Measurements from ENCODE around the gene WDR41. TPM values are rescaled to one million over a fixed set of nuclear protein-coding genes. Genes with fewer than 3 reads are reported as not detected.

WDR41 gene
- total RNA-seq (10 to 100 TPM; 24.5 to 63.0 (median 36.4) TPM), polyA plus RNA-seq (10 to 100 TPM in 2 of 3 donors, 1 to 10 TPM in 1; 9.8 to 38.1 (median 13.0) TPM)
- long read RNA-seq, donor 1, transcript WDR41-201 (13 exons, 3,958 nt): major isoform, 9 of 10 reads
- long read RNA-seq, donor 1, partial matches to known transcripts: 0 of 10 reads
- long read RNA-seq, donor 1, other reads (novel, unspliced or antisense): 0 of 10 reads
- long read RNA-seq, donor 2, transcript WDR41-201 (13 exons, 3,958 nt): major isoform, 8 of 8 reads
- long read RNA-seq, donor 2, partial matches to known transcripts: 0 of 8 reads
- long read RNA-seq, donor 2, other reads (novel, unspliced or antisense): 0 of 8 reads
- long read RNA-seq, donor 3, transcript WDR41-201 (13 exons, 3,958 nt): major isoform, 10 of 11 reads
- long read RNA-seq, donor 3, partial matches to known transcripts: 0 of 11 reads
- long read RNA-seq, donor 3, other reads (novel, unspliced or antisense): 0 of 11 reads
- long read RNA-seq, donor 4, transcript WDR41-201 (13 exons, 3,958 nt): major isoform, 8 of 16 reads
- long read RNA-seq, donor 4, partial matches to known transcripts: 0 of 16 reads
- long read RNA-seq, donor 4, other reads (novel, unspliced or antisense): 7 of 16 reads
- long read RNA-seq, donor 5, transcript WDR41-201 (13 exons, 3,958 nt): major isoform, 32 of 50 reads
- long read RNA-seq, donor 5, partial matches to known transcripts: 3 of 50 reads
- long read RNA-seq, donor 5, other reads (novel, unspliced or antisense): 13 of 50 reads
- long read RNA-seq, donor 6, transcript WDR41-201 (13 exons, 3,958 nt): major isoform, 5 of 13 reads
- long read RNA-seq, donor 6, partial matches to known transcripts: 1 of 13 reads
- long read RNA-seq, donor 6, other reads (novel, unspliced or antisense): 7 of 13 reads
- long read RNA-seq, donor 7, partial matches to known transcripts: 0 of 3 reads
- long read RNA-seq, donor 7, other reads (novel, unspliced or antisense): 0 of 3 reads
- long read RNA-seq, donor 8, transcript WDR41-201 (13 exons, 3,958 nt): major isoform, 19 of 19 reads
- long read RNA-seq, donor 8, partial matches to known transcripts: 0 of 19 reads
- long read RNA-seq, donor 8, other reads (novel, unspliced or antisense): 0 of 19 reads
- long read RNA-seq, donor 9, transcript WDR41-201 (13 exons, 3,958 nt): major isoform, 6 of 6 reads
- long read RNA-seq, donor 9, partial matches to known transcripts: 0 of 6 reads
- long read RNA-seq, donor 9, other reads (novel, unspliced or antisense): 0 of 6 reads
- long read RNA-seq, donor 10, transcript WDR41-201 (13 exons, 3,958 nt): major isoform, 9 of 9 reads
- long read RNA-seq, donor 10, partial matches to known transcripts: 0 of 9 reads
- long read RNA-seq, donor 10, other reads (novel, unspliced or antisense): 0 of 9 reads

GRCh38 chr5:77491783-77492652, at the start of gene WDR41:
TSS of gene WDR41 (minus strand) at chr5:77492316. CDS start at chr5:77492220, 96 bp downstream.
- Histone ChIP-seq H3K27me3 (no peaks in the 10 kb centered on the region), H3K4me3 (peak within 1 kb of the TSS; percentile 61 to 98 (median 86)), H3K36me3 (replicated peaks in 1 of 2) (peaks cover 0 to 4% of the 10 kb centered on the region in 2 donors), H3K27ac (peak within 1 kb of the TSS; percentile 88 to 99 (median 94)), H3K4me1 (replicated peaks in 1 of 2) (peaks cover 0 to 16% of the 10 kb centered on the region in 2 donors), H3K9me3 (replicated peaks in 1 of 3) (no peaks in the 10 kb centered on the region)
- intact Hi-C loops (cut with DNase I): loop anchor here in 1 of 2 donors (10.0 kb wide), 1 partner anchor 337 kb away; no protein-coding TSS in a partner anchor
- TF ChIP-seq POLR2A (IDR thresholded peaks at IDR 0.05) (peak; percentile 57 to 71), CTCF (IDR thresholded peaks at IDR 0.05) (peak; percentile 57 to 97 (median 86))
- WGBS, 4 donors: 0 to 1% (median 0%) methylated on average over 7 to 90 of the region's 90 CpGs
- peak; percentile 88 to 93 (median 92) for DNase-seq

GRCh38 chr5:77531297-77531696, 39.2 kb upstream of the WDR41 start:
- Histone ChIP-seq H3K27ac (no peak overlapping the region), H3K36me3 (replicated peaks in 1 of 2) (no peaks in the 10 kb centered on the region), H3K9me3 (replicated peaks in 1 of 3) (no peaks in the 10 kb centered on the region), H3K4me1 (replicated peaks in 1 of 2) (no peaks in the 10 kb centered on the region), H3K27me3 (peaks cover 5% of the 10 kb centered on the region), H3K4me3 (no peak overlapping the region)
- no peak for TF ChIP-seq CTCF (IDR thresholded peaks at IDR 0.05)
- TF ChIP-seq POLR2A (IDR thresholded peaks at IDR 0.05): no peak
- intact Hi-C loops (cut with DNase I): no loop called here
- WGBS, 4 donors: 60 to 66% (median 63%) methylated on average over 3 of the region's 3 CpGs
- no peak for DNase-seq

GRCh38 chr5:77518304-77518703, 26.2 kb upstream of the WDR41 start:
- Histone ChIP-seq H3K9me3 (replicated peaks in 1 of 3) (no peaks in the 10 kb centered on the region), H3K27me3 (no peaks in the 10 kb centered on the region), H3K36me3 (replicated peaks in 1 of 2) (no peaks in the 10 kb centered on the region), H3K4me3 (no peak overlapping the region), H3K27ac (no peak overlapping the region), H3K4me1 (replicated peaks in 1 of 2) (no peaks in the 10 kb centered on the region)
- intact Hi-C loops (cut with DNase I): no loop called here
- DNase-seq: no peak
- whole genome bisulfite sequencing, 4 donors: 68 to 75% (median 71%) methylated on average over 2 of the region's 2 CpGs
- no peak for TF ChIP-seq CTCF (IDR thresholded peaks at IDR 0.05)
- TF ChIP-seq POLR2A (IDR thresholded peaks at IDR 0.05): no peak
